Measurements from ENCODE around the gene ZNF184.

GRCh38 chr6:27500177-27500576 lies 27.3 kb upstream of the ZNF184 start:
- TF ChIP-seq, protein P1, sequence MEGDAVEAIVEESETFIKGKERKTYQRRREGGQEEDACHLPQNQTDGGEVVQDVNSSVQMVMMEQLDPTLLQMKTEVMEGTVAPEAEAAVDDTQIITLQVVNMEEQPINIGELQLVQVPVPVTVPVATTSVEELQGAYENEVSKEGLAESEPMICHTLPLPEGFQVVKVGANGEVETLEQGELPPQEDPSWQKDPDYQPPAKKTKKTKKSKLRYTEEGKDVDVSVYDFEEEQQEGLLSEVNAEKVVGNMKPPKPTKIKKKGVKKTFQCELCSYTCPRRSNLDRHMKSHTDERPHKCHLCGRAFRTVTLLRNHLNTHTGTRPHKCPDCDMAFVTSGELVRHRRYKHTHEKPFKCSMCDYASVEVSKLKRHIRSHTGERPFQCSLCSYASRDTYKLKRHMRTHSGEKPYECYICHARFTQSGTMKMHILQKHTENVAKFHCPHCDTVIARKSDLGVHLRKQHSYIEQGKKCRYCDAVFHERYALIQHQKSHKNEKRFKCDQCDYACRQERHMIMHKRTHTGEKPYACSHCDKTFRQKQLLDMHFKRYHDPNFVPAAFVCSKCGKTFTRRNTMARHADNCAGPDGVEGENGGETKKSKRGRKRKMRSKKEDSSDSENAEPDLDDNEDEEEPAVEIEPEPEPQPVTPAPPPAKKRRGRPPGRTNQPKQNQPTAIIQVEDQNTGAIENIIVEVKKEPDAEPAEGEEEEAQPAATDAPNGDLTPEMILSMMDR (IDR thresholded peaks at IDR 0.05) = no peak
- TF ChIP-seq POLR2AphosphoS5 (IDR thresholded peaks at IDR 0.05) (no peak), POLR2A (IDR thresholded peaks at IDR 0.05) (no peak), EP300 (IDR thresholded peaks at IDR 0.05) (no peak)

All from stomach (tissue), 4 donors.